A673 (cell line): ENCODE data around the gene ADPRS. TPM values are rescaled to one million over a fixed set of nuclear protein-coding genes. Genes with fewer than 3 reads are reported as not detected.

Source experiments
- BruUV-seq: library from RNA; stranded (reverse); fragments of 400-500 nt; replicated peaks from 2 replicates; lab custom pipeline; 2021; lab: Mats Ljungman, UMichigan
- CTCF ChIA-PET: fragments of 300-600 bp; sonication (Branson Sonifier 250); formaldehyde crosslinking; loops from one replicate; lab custom pipeline; 2022; ENCODE audit warnings: antibody characterized with exemption; lab: Charles Lee
- POLR2A ChIA-PET: fragments of 300-600 bp; sonication (Branson Sonifier 250); formaldehyde crosslinking; loops from one replicate; lab custom pipeline; 2022; ENCODE audit warnings: antibody characterized with exemption; ENCODE audit not compliant: low non-redundant PET; lab: Charles Lee
- DNase-seq: peaks from one replicate; pipeline ENCODE4 v3.0.0-alpha.2; 2015; ENCODE audit warnings: low spot score
- H3K27ac ChIP-seq: fragments of 200-600 bp; sonication (generic); 2 replicates; pipeline ENCODE4 v1.5.1; 2016; ENCODE audit warnings: mixed run types, low read depth, mild to moderate bottlenecking, mixed read lengths, antibody characterized with exemption, low read length; ENCODE audit not compliant: poor library complexity, severe bottlenecking
- H3K27me3 ChIP-seq: fragments of 200-600 bp; sonication (generic); replicated peaks from 2 replicates; pipeline ENCODE4 v1.6.1; 2017; ENCODE audit warnings: mixed run types, low read depth, mild to moderate bottlenecking, mixed read lengths, antibody characterized with exemption, low read length; ENCODE audit not compliant: insufficient read depth, poor library complexity
- H3K36me3 ChIP-seq: fragments of 200-600 bp; sonication (generic); 2 replicates; pipeline ENCODE4 v1.6.1; 2016; ENCODE audit warnings: mixed run types, mild to moderate bottlenecking, mixed read lengths, antibody characterized with exemption, low read length; ENCODE audit not compliant: insufficient read depth, poor library complexity, severe bottlenecking
- H3K4me1 ChIP-seq: fragments of 200-600 bp; sonication (generic); 2 replicates; pipeline ENCODE4 v1.6.1; 2017; ENCODE audit warnings: mixed run types, mild to moderate bottlenecking, mixed read lengths, antibody characterized with exemption, low read length; ENCODE audit not compliant: insufficient read depth, poor library complexity, severe bottlenecking
- H3K4me3 ChIP-seq: fragments of 200-600 bp; sonication (generic); 2 replicates; pipeline ENCODE4 v1.5.1; 2016; ENCODE audit warnings: low read depth, mixed run types, mild to moderate bottlenecking, mixed read lengths, low read length; ENCODE audit not compliant: poor library complexity, severe bottlenecking
- H3K9me3 ChIP-seq: fragments of 200-600 bp; sonication (generic); 2 replicates; pipeline ENCODE4 v1.6.1; 2016; ENCODE audit warnings: mixed run types, low read depth, mild to moderate bottlenecking, mixed read lengths, antibody characterized with exemption, low read length; ENCODE audit not compliant: poor library complexity, severe bottlenecking
- EZH2 ChIP-seq: fragments of 200-600 bp; sonication (generic); IDR thresholded peaks from 2 replicates; pipeline ENCODE4 v1.6.1; 2017; ENCODE audit warnings: borderline replicate concordance, low read depth, mild to moderate bottlenecking, mixed read lengths, antibody characterized with exemption, low read length; ENCODE audit not compliant: poor library complexity, severe bottlenecking
- intact Hi-C: fragments of 100-400 bp; cut with micrococcal nuclease; formaldehyde crosslinking; loops from one replicate; pipeline ENCODE4 v1.10.0; 2022; ENCODE audit not compliant: unreplicated experiment
- total RNA-seq: library from RNA; stranded (reverse); gene quantifications from 2 replicates; pipeline ENCODE4 v1.2.3, GENCODE V29; 2021
- TF ChIP-seq, protein P1 (sequence below): fragments of 300-800, 200-600 bp; sonication (generic); conservative IDR thresholded peaks from 2 replicates; pipeline ENCODE4 v1.5.1; 2017; ENCODE audit warnings: low read depth, mild to moderate bottlenecking, antibody characterized with exemption, low read length, moderate library complexity, mixed read lengths

ADPRS gene
- total RNA-seq, 1 experiment from 2014 or later: 34.2 TPM

DNA sequence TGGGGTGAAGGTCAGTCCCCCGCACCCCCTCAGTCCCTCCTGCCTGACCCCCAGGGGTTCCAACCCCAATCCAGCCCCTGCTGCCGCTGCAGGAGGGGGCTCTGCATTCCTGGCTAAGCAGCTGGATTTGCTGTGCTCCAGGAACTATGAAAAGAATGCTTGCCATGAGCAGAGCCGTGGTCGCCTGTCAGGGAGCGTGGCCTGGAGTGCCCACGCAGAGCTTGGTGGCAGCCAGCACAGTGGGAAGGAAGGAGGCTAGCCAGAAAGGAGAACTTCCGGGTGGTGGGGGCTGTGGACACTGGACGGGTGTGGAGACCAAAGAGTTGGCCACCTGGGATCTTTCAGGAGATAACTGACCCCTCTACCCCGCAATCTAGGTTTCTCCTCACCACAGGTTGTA, 30.8 kb downstream of the ADPRS start:
- Histone ChIP-seq H3K36me3 (no peaks in the 10 kb centered on the region), H3K9me3 (no peaks in the 10 kb centered on the region), H3K27me3 (peaks cover 6% of the 10 kb centered on the region), H3K4me1 (no peaks in the 10 kb centered on the region), H3K27ac (no peak overlapping the region), H3K4me3 (no peak overlapping the region)
- CTCF ChIA-PET: no interaction called here
- no TSS peak for BruUV-seq
- intact Hi-C loops: no loop called here
- TF ChIP-seq EZH2: no peak
- TF ChIP-seq, protein P1, sequence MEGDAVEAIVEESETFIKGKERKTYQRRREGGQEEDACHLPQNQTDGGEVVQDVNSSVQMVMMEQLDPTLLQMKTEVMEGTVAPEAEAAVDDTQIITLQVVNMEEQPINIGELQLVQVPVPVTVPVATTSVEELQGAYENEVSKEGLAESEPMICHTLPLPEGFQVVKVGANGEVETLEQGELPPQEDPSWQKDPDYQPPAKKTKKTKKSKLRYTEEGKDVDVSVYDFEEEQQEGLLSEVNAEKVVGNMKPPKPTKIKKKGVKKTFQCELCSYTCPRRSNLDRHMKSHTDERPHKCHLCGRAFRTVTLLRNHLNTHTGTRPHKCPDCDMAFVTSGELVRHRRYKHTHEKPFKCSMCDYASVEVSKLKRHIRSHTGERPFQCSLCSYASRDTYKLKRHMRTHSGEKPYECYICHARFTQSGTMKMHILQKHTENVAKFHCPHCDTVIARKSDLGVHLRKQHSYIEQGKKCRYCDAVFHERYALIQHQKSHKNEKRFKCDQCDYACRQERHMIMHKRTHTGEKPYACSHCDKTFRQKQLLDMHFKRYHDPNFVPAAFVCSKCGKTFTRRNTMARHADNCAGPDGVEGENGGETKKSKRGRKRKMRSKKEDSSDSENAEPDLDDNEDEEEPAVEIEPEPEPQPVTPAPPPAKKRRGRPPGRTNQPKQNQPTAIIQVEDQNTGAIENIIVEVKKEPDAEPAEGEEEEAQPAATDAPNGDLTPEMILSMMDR: no peak
- POLR2A ChIA-PET: no interaction called here
- DNase-seq: no peak

DNA sequence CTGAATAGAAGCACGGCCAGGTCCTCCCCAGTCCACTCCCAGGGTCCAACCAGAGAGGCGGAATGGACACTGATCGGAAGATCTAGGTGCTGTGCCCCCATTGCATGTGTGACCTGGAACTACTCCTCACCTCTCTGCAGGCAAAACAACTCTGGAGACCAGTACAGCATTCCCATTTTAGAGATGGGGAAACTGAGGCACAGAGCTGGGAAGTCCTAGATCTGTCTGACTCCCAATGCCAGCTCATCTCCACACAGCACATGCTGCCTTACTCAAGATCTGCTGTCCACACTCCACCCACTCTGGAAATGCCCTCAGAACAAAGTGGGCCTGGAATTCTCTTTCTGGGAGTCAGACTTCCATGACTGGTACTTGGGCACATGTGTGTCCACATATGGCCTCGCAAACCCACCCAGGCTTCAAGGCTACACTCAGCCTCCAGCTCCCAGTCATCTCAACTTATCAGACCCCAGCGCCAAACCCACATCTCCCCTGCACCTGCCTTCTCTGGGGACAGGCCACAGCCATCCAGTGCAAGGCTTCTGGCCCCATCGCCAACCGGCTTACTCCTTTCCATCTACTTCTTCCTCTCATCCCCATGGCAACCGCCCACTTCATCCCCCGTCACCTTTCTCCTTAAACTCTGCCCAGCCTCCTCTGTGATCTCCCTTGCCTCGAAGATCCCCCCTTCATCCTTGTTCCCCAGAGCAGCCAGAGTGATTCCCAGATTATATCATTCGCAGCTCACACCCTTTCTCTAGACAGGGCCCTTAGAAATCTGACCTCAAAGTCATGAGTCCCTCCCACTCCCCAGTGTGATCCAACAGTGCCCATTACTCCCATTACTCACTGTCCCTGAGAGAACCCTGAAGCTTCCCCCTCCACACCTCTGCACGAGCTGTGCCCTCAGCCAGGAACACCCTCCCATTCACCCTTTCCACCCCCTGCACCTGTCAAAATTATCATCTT, 33.7 kb downstream of the ADPRS start:
- H3K9me3 ChIP-seq: no peaks in the 10 kb centered on the region
- no peak overlapping the region for H3K27ac ChIP-seq
- no peak for TF ChIP-seq EZH2
- TF ChIP-seq, protein P1: no peak
- H3K27me3 ChIP-seq: peaks cover 13% of the 10 kb centered on the region
- H3K4me1 ChIP-seq: no peaks in the 10 kb centered on the region
- DNase-seq: no peak
- CTCF ChIA-PET: no interaction called here
- H3K4me3 ChIP-seq: no peak overlapping the region
- H3K36me3 ChIP-seq: no peaks in the 10 kb centered on the region
- BruUV-seq: no TSS peak
- intact Hi-C loops: no loop called here
- POLR2A ChIA-PET: no interaction called here

DNA sequence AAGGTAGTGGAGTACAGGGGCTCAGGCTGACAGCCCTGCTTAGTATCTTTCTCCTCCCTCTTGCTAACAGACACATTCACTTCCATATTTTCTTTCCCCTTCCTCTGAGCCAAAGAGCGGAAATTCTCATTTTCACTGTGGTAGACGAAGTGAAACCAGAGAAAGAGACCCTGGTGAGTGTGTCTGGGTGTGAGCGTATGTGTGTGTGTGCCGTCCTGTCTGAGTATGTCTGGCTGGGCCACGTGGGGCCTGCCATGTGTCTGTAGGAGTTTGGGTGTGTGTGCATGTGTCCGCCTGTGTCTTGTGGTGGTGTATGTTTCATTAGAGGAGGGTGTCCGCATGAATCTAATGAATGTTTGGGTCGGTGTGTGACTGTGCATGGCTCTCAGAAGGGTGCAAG, 34.7 kb downstream of the ADPRS start:
- H3K4me1 ChIP-seq: no peaks in the 10 kb centered on the region
- BruUV-seq: no TSS peak
- no peaks in the 10 kb centered on the region for H3K9me3 ChIP-seq
- no peak for DNase-seq
- POLR2A ChIA-PET: no interaction called here
- TF ChIP-seq, protein P1: no peak
- no peak for TF ChIP-seq EZH2
- no peak overlapping the region for H3K4me3 ChIP-seq
- no peaks in the 10 kb centered on the region for H3K36me3 ChIP-seq
- CTCF ChIA-PET: no interaction called here
- no peak overlapping the region for H3K27ac ChIP-seq
- intact Hi-C loops: no loop called here
- peaks cover 13% of the 10 kb centered on the region for H3K27me3 ChIP-seq
